PC-3 (cell line): Measurements from ENCODE around the gene ZNF672. TPM values are rescaled to one million over a fixed set of nuclear protein-coding genes. Genes with fewer than 3 reads are reported as not detected.
"Not testable (repeated sequence)": the region's sequence is repeated elsewhere in the genome, so short reads cannot be mapped to it uniquely, and the experiment has no call there.

Source experiments
- ATAC-seq: fragments of 200-7000 bp; cut with Tn5 transposase; 2 replicates; pipeline ENCODE4 v1.9.1; 2020; ENCODE audit warnings: mild to moderate bottlenecking, moderate library complexity
- BruUV-seq: library from RNA; stranded (reverse); fragments of 400-500 nt; replicated peaks from 2 replicates; lab custom pipeline; 2021; lab: Mats Ljungman, UMichigan
- CTCF ChIA-PET: fragments of 300-600 bp; sonication (Branson Sonifier 250); formaldehyde crosslinking; loops from one replicate; lab custom pipeline; 2022; ENCODE audit warnings: antibody characterized with exemption; lab: Charles Lee
- POLR2A ChIA-PET: fragments of 300-600 bp; sonication (Branson Sonifier 250); formaldehyde crosslinking; loops from one replicate; lab custom pipeline; 2022; ENCODE audit warnings: antibody characterized with exemption; ENCODE audit not compliant: unreplicated experiment; lab: Charles Lee
- DNase-seq: peaks from one replicate; pipeline ENCODE4 v3.0.0-alpha.2; 2015
- H2AFZ ChIP-seq: fragments of 300-600 bp; sonication (generic); 2 replicates; pipeline ENCODE4 v1.6.0; 2016; ENCODE audit warnings: antibody characterized with exemption, low read length
- H3F3A ChIP-seq: fragments of 300-600 bp; sonication (generic); one replicate; pipeline ENCODE4 v1.6.0; 2017; ENCODE audit warnings: antibody characterized with exemption, low read length, control low read depth, mild to moderate bottlenecking; ENCODE audit not compliant: unreplicated experiment
- H3K27ac ChIP-seq: fragments of 300-600 bp; sonication (generic); 2 replicates; pipeline ENCODE4 v1.5.1; 2016; ENCODE audit warnings: mild to moderate bottlenecking, low read length
- H3K27me3 ChIP-seq: fragments of 300-600 bp; sonication (generic); 2 replicates; pipeline ENCODE4 v1.6.1; 2016; ENCODE audit warnings: low read length, mixed read lengths
- H3K36me3 ChIP-seq: fragments of 300-600 bp; sonication (generic); 2 replicates; pipeline ENCODE4 v1.6.1; 2016; ENCODE audit warnings: low read depth, mixed run types, low read length, mixed read lengths
- H3K4me1 ChIP-seq: fragments of 300-600 bp; sonication (generic); 2 replicates; pipeline ENCODE4 v1.5.1; 2016; ENCODE audit warnings: low read length; ENCODE audit not compliant: insufficient read depth
- H3K4me2 ChIP-seq: fragments of 300-600 bp; sonication (generic); 2 replicates; pipeline ENCODE4 v1.6.0; 2016; ENCODE audit warnings: low read length
- H3K4me3 ChIP-seq: fragments of 300-600 bp; sonication (generic); 2 replicates; pipeline ENCODE4 v1.5.1; 2016; ENCODE audit warnings: mild to moderate bottlenecking, low read length, mixed read lengths
- H3K79me2 ChIP-seq: fragments of 300-600 bp; sonication (generic); 2 replicates; pipeline ENCODE4 v1.6.1; 2017; ENCODE audit warnings: low read length, mixed read lengths
- H3K9ac ChIP-seq: fragments of 300-600 bp; sonication (generic); 2 replicates; pipeline ENCODE4 v1.6.0; 2016; ENCODE audit warnings: mild to moderate bottlenecking, low read length
- H3K9me2 ChIP-seq: fragments of 300-600 bp; sonication (generic); replicated peaks from 2 replicates; pipeline ENCODE4 v1.6.1; 2016; ENCODE audit warnings: mixed run types, low read length, mixed read lengths
- H3K9me3 ChIP-seq: fragments of 300-600 bp; sonication (generic); 2 replicates; pipeline ENCODE4 v1.6.1; 2016; ENCODE audit warnings: low read length, mixed read lengths
- H4K20me1 ChIP-seq: fragments of 300-600 bp; sonication (generic); 2 replicates; pipeline ENCODE4 v1.6.1; 2016; ENCODE audit warnings: low read length, mixed read lengths
- EZH2 ChIP-seq: fragments of 300-600 bp; sonication (generic); IDR thresholded peaks from one replicate; pipeline ENCODE4 v1.6.1; 2017; ENCODE audit warnings: antibody characterized with exemption, mild to moderate bottlenecking, low read length; ENCODE audit not compliant: unreplicated experiment
- EZH2phosphoT487 ChIP-seq: fragments of 300-600 bp; sonication (generic); IDR thresholded peaks from 2 replicates; pipeline ENCODE4 v1.6.1; 2018; ENCODE audit warnings: mild to moderate bottlenecking, antibody characterized with exemption, low read length, borderline replicate concordance
- intact Hi-C: fragments of 100-400 bp; cut with micrococcal nuclease; formaldehyde crosslinking; loops from 2 replicates; pipeline ENCODE4 v1.9.0; 2023
- total RNA-seq: library from RNA; depleted of rRNA; stranded (reverse); fragments of >200 nt; gene quantifications from 2 replicates; pipeline ENCODE4 v1.2.3, GENCODE V29; 2014
- TF ChIP-seq, protein P1 (sequence below): fragments of 300-600 bp; sonication (generic); conservative IDR thresholded peaks from 2 replicates; pipeline ENCODE4 v1.5.1; 2017; ENCODE audit warnings: antibody characterized with exemption, low read depth, mild to moderate bottlenecking, low read length

Gene ZNF672
- total RNA-seq, 1 experiment from 2014 or later, result 83.9 TPM

DNA sequence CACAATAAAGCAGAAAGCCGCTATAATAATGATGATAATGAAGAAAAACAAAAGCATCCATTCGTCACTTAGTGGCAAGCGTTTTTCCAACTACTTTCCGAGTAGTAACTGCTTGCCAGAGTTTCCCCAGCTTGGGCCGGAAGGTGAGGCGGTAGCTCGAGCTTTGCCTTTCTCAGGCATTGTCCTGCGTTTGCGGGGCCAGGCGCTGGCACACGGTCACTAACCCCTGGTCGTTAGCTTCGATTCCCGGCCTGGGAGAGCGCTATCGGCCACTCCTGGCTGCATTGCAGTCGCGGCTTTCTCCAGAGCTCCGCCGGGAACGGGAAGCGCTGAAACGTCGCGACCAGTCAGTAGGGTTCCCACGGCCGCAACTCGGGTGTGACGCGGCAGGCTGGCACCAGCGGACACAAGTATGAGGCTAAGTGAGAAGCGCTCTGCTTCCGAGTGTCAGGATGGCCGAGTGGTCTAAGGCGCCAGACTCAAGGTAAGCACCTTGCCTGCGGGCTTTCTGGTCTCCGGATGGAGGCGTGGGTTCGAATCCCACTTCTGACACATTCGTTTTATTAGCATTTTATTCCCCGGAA lies 35.5 kb downstream of the ZNF672 start:
- ChIA-PET POLR2A (interaction anchor here (0.6 kb wide), 2 partner anchors 11 to 48 kb away, joined by 3 to 6 read pairs; partner anchors contain the start of gene SH3BP5L), CTCF (interaction anchor here (1.7 kb wide), 1 partner anchor 15 kb away, joined by 6 read pairs; the partner anchor contains the start of gene ZNF692)
- no TSS peak for BruUV-seq
- no peaks in the 10 kb centered on the region for H3K36me3 ChIP-seq
- peak overlapping the region; percentile 81 for H3K4me2 ChIP-seq
- no peaks in the 10 kb centered on the region for H3K79me2 ChIP-seq
- peaks cover 14% of the 10 kb centered on the region for H3F3A ChIP-seq
- H3K9me2 ChIP-seq, result no peaks in the 10 kb centered on the region
- TF ChIP-seq EZH2phosphoT487, result no peak
- TF ChIP-seq, protein P1, sequence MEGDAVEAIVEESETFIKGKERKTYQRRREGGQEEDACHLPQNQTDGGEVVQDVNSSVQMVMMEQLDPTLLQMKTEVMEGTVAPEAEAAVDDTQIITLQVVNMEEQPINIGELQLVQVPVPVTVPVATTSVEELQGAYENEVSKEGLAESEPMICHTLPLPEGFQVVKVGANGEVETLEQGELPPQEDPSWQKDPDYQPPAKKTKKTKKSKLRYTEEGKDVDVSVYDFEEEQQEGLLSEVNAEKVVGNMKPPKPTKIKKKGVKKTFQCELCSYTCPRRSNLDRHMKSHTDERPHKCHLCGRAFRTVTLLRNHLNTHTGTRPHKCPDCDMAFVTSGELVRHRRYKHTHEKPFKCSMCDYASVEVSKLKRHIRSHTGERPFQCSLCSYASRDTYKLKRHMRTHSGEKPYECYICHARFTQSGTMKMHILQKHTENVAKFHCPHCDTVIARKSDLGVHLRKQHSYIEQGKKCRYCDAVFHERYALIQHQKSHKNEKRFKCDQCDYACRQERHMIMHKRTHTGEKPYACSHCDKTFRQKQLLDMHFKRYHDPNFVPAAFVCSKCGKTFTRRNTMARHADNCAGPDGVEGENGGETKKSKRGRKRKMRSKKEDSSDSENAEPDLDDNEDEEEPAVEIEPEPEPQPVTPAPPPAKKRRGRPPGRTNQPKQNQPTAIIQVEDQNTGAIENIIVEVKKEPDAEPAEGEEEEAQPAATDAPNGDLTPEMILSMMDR, result 0 out of 2 replicates have a peak, but pooled peaks have one; percentile 26
- no peaks in the 10 kb centered on the region for H3K27me3 ChIP-seq
- peaks cover 9% of the 10 kb centered on the region; the same call in 1 of the 2 replicates for H3K4me1 ChIP-seq
- intact Hi-C loops, result loop anchor here (1.0 kb wide), 4 partner anchors 10 to 47 kb away; partner anchors contain the start of genes ZNF672 and ZNF692
- peak overlapping the region; percentile 92 for H2AFZ ChIP-seq
- peak overlapping the region; percentile 47 for H3K27ac ChIP-seq
- H3K9me3 ChIP-seq, result no peaks in the 10 kb centered on the region
- DNase-seq (peak; percentile 100), ATAC-seq (peak; percentile 84)
- H3K4me3 ChIP-seq, result peak overlapping the region; percentile 75
- no peaks in the 10 kb centered on the region for H4K20me1 ChIP-seq
- H3K9ac ChIP-seq, result peak overlapping the region; percentile 53

DNA sequence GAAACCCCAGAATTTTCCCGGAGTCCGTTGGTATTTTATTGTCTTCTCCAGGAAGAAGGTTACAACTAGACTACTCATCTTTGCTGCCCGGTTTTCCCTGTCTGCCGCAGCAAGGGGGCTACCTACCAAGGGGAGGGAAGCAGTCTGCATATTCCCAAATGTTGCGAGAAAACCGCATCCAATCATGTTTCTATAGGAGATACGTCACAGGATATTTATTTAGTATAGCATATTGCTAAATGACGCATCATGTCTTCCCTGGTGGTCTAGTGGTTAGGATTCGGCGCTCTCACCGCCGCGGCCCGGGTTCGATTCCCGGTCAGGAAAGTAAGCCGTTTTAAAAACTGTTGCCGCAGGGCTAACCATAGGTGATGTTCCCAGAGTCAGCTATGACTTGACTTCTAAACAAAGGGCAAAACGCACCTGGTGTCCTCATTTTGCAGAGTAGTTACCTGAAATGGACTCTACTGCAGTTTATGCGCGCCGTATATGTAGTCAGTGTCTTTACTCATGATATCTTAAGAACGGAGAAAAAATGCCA lies 36.0 kb downstream of the ZNF672 start:
- Histone ChIP-seq H4K20me1 (no peaks in the 10 kb centered on the region), H3F3A (peaks cover 14% of the 10 kb centered on the region), H3K4me2 (peak overlapping the region; percentile 81), H3K27me3 (no peaks in the 10 kb centered on the region), H3K4me1 (peaks cover 9% of the 10 kb centered on the region; the same call in 1 of the 2 replicates), H3K27ac (peak overlapping the region; percentile 37; the same call in 1 of the 2 replicates), H3K4me3 (peak overlapping the region; percentile 75), H2AFZ (no peak overlapping the region), H3K79me2 (no peaks in the 10 kb centered on the region), H3K9me3 (no peaks in the 10 kb centered on the region), H3K36me3 (no peaks in the 10 kb centered on the region), H3K9me2 (no peaks in the 10 kb centered on the region), H3K9ac (no peak overlapping the region)
- DNase-seq (peak; percentile 99), ATAC-seq (peak; percentile 60)
- TF ChIP-seq EZH2phosphoT487 (no peak), EZH2 (no peak)
- TF ChIP-seq, protein P1, result no peak
- intact Hi-C loops, result loop anchor here (1.0 to 2.0 kb wide), 5 partner anchors 11 to 48 kb away; partner anchors contain the start of genes PGBD2, ZNF672 and ZNF692
- CTCF ChIA-PET, result interaction anchor here (0.8 to 1.7 kb wide), 2 partner anchors 15 to 16 kb away, joined by 3 to 6 read pairs; partner anchors contain the start of gene ZNF692
- no TSS peak for BruUV-seq
- POLR2A ChIA-PET, result no interaction called here

DNA sequence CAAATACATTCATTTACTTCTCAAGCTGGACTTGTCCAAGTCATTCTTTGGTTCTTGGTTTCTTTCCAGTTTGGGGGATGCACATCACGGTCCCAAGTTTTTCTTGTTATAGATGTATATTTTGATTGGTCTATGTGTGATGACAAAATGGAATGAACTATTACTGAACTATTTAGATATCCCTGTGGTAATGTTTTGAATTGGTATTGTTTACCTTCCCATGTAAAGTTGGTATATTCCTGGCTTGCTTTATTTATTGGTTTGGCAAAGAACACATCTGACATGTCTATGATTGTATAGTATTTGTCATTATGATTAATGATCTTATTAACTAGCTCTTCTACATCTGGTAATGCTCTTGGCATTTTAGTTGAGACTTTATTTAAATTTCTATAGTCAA lies 43.2 kb downstream of the ZNF672 start:
- Histone ChIP-seq H3K9me3 (no peaks in the 10 kb centered on the region), H4K20me1 (no peaks in the 10 kb centered on the region), H3K9ac (no peak overlapping the region), H3K27me3 (no peaks in the 10 kb centered on the region), H3K27ac (no peak overlapping the region), H3K4me3 (no peak overlapping the region), H3F3A (no peaks in the 10 kb centered on the region), H3K4me2 (no peak overlapping the region), H3K9me2 (no peaks in the 10 kb centered on the region), H3K36me3 (no peaks in the 10 kb centered on the region), H3K79me2 (no peaks in the 10 kb centered on the region), H2AFZ (no peak overlapping the region), H3K4me1 (no peaks in the 10 kb centered on the region)
- CTCF ChIA-PET, result no interaction called here
- TF ChIP-seq EZH2, result no peak
- TF ChIP-seq, protein P1, result no peak
- DNase-seq (peak; percentile 58), ATAC-seq (peak; percentile 69)
- POLR2A ChIA-PET, result no interaction called here
- intact Hi-C loops, result no loop called here
- no TSS peak for BruUV-seq

DNA sequence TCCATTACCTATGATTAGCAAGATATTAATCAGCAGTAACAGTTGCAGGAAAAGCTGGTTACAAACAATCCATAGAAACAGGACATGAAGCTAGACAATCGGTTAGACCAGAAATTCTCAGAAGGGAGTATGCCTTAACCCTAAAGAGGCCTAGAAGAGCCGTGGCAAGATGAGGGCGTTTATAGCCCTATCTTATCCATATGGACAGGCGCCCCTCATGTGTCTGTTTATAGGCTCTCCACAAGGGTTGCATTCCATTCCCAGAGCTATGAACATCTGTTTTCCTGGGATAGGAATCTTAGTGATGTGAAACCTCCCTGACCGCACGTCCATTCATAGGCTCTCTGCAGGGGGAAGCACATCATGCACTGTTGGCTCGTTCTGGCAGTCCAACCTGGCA lies 44.4 kb downstream of the ZNF672 start:
- H3K27me3 ChIP-seq, H3F3A ChIP-seq, H4K20me1 ChIP-seq, H3K79me2 ChIP-seq, H3K36me3 ChIP-seq, H2AFZ ChIP-seq, intact Hi-C loops, H3K4me3 ChIP-seq, H3K9me3 ChIP-seq, POLR2A ChIA-PET, H3K4me1 ChIP-seq, H3K9ac ChIP-seq, H3K4me2 ChIP-seq, BruUV-seq, CTCF ChIA-PET, H3K27ac ChIP-seq, ATAC-seq, H3K9me2 ChIP-seq, DNase-seq: not testable (repeated sequence)
